ENCODE results near the gene SIGLEC6.

- TF ChIP-seq POLR2A (IDR thresholded peaks at IDR 0.05): no peak
- TF ChIP-seq, protein P1, sequence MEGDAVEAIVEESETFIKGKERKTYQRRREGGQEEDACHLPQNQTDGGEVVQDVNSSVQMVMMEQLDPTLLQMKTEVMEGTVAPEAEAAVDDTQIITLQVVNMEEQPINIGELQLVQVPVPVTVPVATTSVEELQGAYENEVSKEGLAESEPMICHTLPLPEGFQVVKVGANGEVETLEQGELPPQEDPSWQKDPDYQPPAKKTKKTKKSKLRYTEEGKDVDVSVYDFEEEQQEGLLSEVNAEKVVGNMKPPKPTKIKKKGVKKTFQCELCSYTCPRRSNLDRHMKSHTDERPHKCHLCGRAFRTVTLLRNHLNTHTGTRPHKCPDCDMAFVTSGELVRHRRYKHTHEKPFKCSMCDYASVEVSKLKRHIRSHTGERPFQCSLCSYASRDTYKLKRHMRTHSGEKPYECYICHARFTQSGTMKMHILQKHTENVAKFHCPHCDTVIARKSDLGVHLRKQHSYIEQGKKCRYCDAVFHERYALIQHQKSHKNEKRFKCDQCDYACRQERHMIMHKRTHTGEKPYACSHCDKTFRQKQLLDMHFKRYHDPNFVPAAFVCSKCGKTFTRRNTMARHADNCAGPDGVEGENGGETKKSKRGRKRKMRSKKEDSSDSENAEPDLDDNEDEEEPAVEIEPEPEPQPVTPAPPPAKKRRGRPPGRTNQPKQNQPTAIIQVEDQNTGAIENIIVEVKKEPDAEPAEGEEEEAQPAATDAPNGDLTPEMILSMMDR (IDR thresholded peaks at IDR 0.05): no peak
Measured at GRCh38 chr19:51471527-51471926, 59.9 kb downstream of the SIGLEC6 start.
